ENCODE results near the gene PLEKHA6.

Gene PLEKHA6

GRCh38 chr1:204219971-204220616 lies 139.6 kb downstream of the PLEKHA6 start:
- no peak for TF ChIP-seq TSHZ2 (CRISPR knock-in tag; IDR thresholded peaks at IDR 0.05)
- TF ChIP-seq ZFP3 (CRISPR knock-in tag; IDR thresholded peaks at IDR 0.05) = no peak
- TF ChIP-seq ZC3H10 (CRISPR knock-in tag; IDR thresholded peaks at IDR 0.05) = no peak
- TF ChIP-seq TCF4 (CRISPR knock-in tag; IDR thresholded peaks at IDR 0.05; ENCODE audit: borderline replicate concordance) = no peak
- no peak for TF ChIP-seq PPARA (CRISPR knock-in tag; IDR thresholded peaks at IDR 0.05; ENCODE audit: borderline replicate concordance)
- no peak for TF ChIP-seq TOX (CRISPR knock-in tag; IDR thresholded peaks at IDR 0.05; ENCODE audit: borderline replicate concordance)
- TF ChIP-seq, protein P1, sequence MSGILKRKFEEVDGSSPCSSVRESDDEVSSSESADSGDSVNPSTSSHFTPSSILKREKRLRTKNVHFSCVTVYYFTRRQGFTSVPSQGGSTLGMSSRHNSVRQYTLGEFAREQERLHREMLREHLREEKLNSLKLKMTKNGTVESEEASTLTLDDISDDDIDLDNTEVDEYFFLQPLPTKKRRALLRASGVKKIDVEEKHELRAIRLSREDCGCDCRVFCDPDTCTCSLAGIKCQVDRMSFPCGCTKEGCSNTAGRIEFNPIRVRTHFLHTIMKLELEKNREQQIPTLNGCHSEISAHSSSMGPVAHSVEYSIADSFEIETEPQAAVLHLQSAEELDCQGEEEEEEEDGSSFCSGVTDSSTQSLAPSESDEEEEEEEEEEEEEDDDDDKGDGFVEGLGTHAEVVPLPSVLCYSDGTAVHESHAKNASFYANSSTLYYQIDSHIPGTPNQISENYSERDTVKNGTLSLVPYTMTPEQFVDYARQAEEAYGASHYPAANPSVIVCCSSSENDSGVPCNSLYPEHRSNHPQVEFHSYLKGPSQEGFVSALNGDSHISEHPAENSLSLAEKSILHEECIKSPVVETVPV (CRISPR knock-in tag; IDR thresholded peaks at IDR 0.05) = no peak
- no peak for TF ChIP-seq ARNTL (CRISPR knock-in tag; IDR thresholded peaks at IDR 0.05; ENCODE audit: borderline replicate concordance, low read depth)
- no peak for TF ChIP-seq OSR1 (CRISPR knock-in tag; IDR thresholded peaks at IDR 0.05)
- no peak for TF ChIP-seq ZFP30 (CRISPR knock-in tag; IDR thresholded peaks at IDR 0.05)
- no peak for TF ChIP-seq ZNF70 (CRISPR knock-in tag; IDR thresholded peaks at IDR 0.05)
- no peak for TF ChIP-seq ESRRG (CRISPR knock-in tag; IDR thresholded peaks at IDR 0.05)
- TF ChIP-seq, protein P2, sequence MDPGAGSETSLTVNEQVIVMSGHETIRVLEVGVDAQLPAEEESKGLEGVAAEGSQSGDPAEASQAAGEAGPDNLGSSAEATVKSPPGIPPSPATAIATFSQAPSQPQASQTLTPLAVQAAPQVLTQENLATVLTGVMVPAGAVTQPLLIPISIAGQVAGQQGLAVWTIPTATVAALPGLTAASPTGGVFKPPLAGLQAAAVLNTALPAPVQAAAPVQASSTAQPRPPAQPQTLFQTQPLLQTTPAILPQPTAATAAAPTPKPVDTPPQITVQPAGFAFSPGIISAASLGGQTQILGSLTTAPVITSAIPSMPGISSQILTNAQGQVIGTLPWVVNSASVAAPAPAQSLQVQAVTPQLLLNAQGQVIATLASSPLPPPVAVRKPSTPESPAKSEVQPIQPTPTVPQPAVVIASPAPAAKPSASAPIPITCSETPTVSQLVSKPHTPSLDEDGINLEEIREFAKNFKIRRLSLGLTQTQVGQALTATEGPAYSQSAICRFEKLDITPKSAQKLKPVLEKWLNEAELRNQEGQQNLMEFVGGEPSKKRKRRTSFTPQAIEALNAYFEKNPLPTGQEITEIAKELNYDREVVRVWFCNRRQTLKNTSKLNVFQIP (CRISPR knock-in tag; IDR thresholded peaks at IDR 0.05; ENCODE audit: borderline replicate concordance, low read depth) = no peak
- TF ChIP-seq CREB5 (CRISPR knock-in tag; IDR thresholded peaks at IDR 0.05; ENCODE audit: low read depth) = no peak
- no peak for TF ChIP-seq ISL1 (CRISPR knock-in tag; IDR thresholded peaks at IDR 0.05)
- no peak for TF ChIP-seq PATZ1 (CRISPR knock-in tag; IDR thresholded peaks at IDR 0.05; ENCODE audit: borderline replicate concordance)
- TF ChIP-seq CSDC2 (CRISPR knock-in tag; IDR thresholded peaks at IDR 0.05) = no peak
- no peak for TF ChIP-seq RARB (CRISPR knock-in tag; IDR thresholded peaks at IDR 0.05)
- TF ChIP-seq ZNF8 (CRISPR knock-in tag; IDR thresholded peaks at IDR 0.05) = no peak
- ATAC-seq = no peak

GRCh38 chr1:204218552-204218951 lies 141.2 kb downstream of the PLEKHA6 start:
- TF ChIP-seq OSR1 (CRISPR knock-in tag; IDR thresholded peaks at IDR 0.05) (no peak), TCF4 (CRISPR knock-in tag; IDR thresholded peaks at IDR 0.05; ENCODE audit: borderline replicate concordance) (no peak), ZNF70 (CRISPR knock-in tag; IDR thresholded peaks at IDR 0.05) (no peak), SNAI2 (CRISPR knock-in tag; IDR thresholded peaks at IDR 0.05) (no peak), ISL1 (CRISPR knock-in tag; IDR thresholded peaks at IDR 0.05) (no peak), PPARA (CRISPR knock-in tag; IDR thresholded peaks at IDR 0.05; ENCODE audit: borderline replicate concordance) (no peak), RARB (CRISPR knock-in tag; IDR thresholded peaks at IDR 0.05) (no peak), TSHZ2 (CRISPR knock-in tag; IDR thresholded peaks at IDR 0.05) (no peak), ARNTL (CRISPR knock-in tag; IDR thresholded peaks at IDR 0.05; ENCODE audit: borderline replicate concordance, low read depth) (no peak), ZNF565 (CRISPR knock-in tag; conservative IDR thresholded peaks at IDR 0.05; ENCODE audit: low read depth) (no peak), ZNF8 (CRISPR knock-in tag; IDR thresholded peaks at IDR 0.05) (no peak)
- ATAC-seq = no peak
